ENCODE measurements around the gene SLC9A7. TPM values are rescaled to one million over a fixed set of nuclear protein-coding genes. Genes with fewer than 3 reads are reported as not detected.

The SLC9A7 gene
- total and polyA plus RNA-seq, 2 experiments from 2014 or later = 14.1 to 52.9 TPM

DNA sequence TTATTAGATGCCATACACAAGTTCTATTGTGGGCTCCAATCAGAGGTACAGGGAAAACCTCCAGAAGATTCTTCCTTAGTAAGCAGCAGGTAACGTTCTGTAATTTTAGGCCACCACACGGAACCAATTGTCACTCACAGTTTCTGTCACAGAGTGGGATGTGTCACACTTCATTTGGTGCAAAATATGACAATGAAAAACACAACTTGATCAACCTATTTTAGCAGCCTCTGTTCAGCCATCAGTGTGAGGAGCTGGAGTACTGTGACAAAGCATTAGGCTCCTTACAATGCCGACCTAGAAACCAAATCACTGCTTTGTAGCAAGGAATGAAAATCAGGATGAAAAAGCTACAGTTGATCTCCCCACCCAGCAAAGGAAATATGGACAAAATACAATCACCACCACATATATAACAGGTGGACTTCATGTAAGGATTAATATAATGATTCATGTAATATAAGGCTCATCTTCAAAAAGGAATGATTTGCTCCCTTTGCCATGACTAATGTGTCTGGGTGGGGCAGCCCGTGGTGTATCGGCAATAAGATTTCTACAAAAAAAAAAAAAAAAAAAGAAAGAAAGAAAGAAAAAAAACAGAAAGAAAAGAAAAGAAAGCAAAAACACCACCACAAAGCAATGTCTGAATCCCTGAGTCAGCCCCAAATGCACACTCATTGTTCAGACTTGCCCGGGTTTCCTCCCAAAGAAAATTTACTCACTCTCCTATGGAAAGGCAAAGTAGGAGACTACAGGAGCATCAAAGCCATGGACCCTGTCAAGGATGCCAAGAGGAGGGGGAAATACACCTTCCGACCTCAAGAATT is 36.0 kb downstream of the SLC9A7 start:
- 0 out of 2 replicates have a peak, but pooled peaks cover 8% of the 10 kb centered on the region for H3F3A ChIP-seq (ENCODE audit: insufficient read depth)
- no peak overlapping the region for H3K4me3 ChIP-seq
- 0 out of 2 replicates have a peak, but pooled peaks cover 5% of the 10 kb centered on the region for H3K4me1 ChIP-seq (ENCODE audit: insufficient read depth)
- in situ Hi-C loops (cut with MboI) = no loop called here
- TF ChIP-seq EZH2phosphoT487 (IDR thresholded peaks at IDR 0.05; ENCODE audit: insufficient read depth, low read depth) (no peak), EZH2 (IDR thresholded peaks at IDR 0.05; ENCODE audit: insufficient read depth, poor library complexity, severe bottlenecking) (no peak)
- H3K4me2 ChIP-seq (ENCODE audit: unreplicated experiment) = no peak overlapping the region
- H3K9ac ChIP-seq = no peak overlapping the region
- 77 to 83% methylated on average over 7 of the region's 7 CpGs for WGBS, 2 experiments (ENCODE audit: low coverage in 1 of 2, low lambda C conversion rate in 2 of 2, missing lambda C conversion rate in 2 of 2)
- H3K36me3 ChIP-seq (ENCODE audit: low read depth) = no peaks in the 10 kb centered on the region
- no peak overlapping the region for H3K27ac ChIP-seq
- DNase-seq = peak; percentile 48
- H3K9me3 ChIP-seq (ENCODE audit: low read depth) = no peaks in the 10 kb centered on the region
- H2AFZ ChIP-seq = no peak overlapping the region
- H3K27me3 ChIP-seq (replicated peaks; ENCODE audit: insufficient read depth) = no peaks in the 10 kb centered on the region
- no peaks in the 10 kb centered on the region for H3K9me2 ChIP-seq (ENCODE audit: insufficient read depth)
- H4K20me1 ChIP-seq (ENCODE audit: insufficient read depth) = no peaks in the 10 kb centered on the region
- H3K79me2 ChIP-seq (ENCODE audit: insufficient read depth) = peaks cover 86% of the 10 kb centered on the region

DNA sequence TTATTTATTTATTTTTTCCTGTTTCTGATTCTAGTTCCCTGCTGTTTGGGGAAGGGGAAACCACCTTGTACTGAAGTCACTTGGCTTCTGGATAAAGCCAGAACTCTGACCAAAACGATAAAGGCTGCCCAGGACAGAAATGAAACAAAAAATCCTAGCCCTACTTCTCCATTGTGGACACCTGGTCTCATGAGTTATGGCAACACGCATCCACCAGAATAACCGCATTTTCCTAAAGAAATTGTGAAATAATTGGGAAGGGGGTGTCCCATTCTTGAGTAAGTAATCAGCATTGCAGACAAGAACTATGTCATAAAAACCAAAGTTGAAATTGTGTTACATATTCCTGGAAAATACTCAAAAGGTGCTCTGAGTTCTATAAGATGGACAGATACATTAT is 42.1 kb downstream of the SLC9A7 start:
- Histone ChIP-seq H3K4me2 (ENCODE audit: unreplicated experiment) (no peak overlapping the region), H3K27ac (no peak overlapping the region), H3F3A (ENCODE audit: insufficient read depth) (no peaks in the 10 kb centered on the region), H2AFZ (no peak overlapping the region), H3K79me2 (ENCODE audit: insufficient read depth) (peaks cover 90% of the 10 kb centered on the region), H3K9me2 (ENCODE audit: insufficient read depth) (no peaks in the 10 kb centered on the region), H3K4me3 (no peak overlapping the region), H3K9ac (no peak overlapping the region), H4K20me1 (ENCODE audit: insufficient read depth) (no peaks in the 10 kb centered on the region), H3K36me3 (ENCODE audit: low read depth) (no peaks in the 10 kb centered on the region), H3K4me1 (ENCODE audit: insufficient read depth) (peaks cover 19% of the 10 kb centered on the region), H3K27me3 (replicated peaks; ENCODE audit: insufficient read depth) (no peaks in the 10 kb centered on the region), H3K9me3 (ENCODE audit: low read depth) (no peaks in the 10 kb centered on the region)
- no peak for DNase-seq
- 100% methylated on average over 3 of the region's 3 CpGs for WGBS, 2 experiments (ENCODE audit: low coverage in 1 of 2, low lambda C conversion rate in 2 of 2, missing lambda C conversion rate in 2 of 2)
- TF ChIP-seq EZH2 (IDR thresholded peaks at IDR 0.05; ENCODE audit: insufficient read depth, poor library complexity, severe bottlenecking) = no peak
- no peak for TF ChIP-seq EZH2phosphoT487 (IDR thresholded peaks at IDR 0.05; ENCODE audit: insufficient read depth, low read depth)
- in situ Hi-C loops (cut with MboI) = no loop called here

DNA sequence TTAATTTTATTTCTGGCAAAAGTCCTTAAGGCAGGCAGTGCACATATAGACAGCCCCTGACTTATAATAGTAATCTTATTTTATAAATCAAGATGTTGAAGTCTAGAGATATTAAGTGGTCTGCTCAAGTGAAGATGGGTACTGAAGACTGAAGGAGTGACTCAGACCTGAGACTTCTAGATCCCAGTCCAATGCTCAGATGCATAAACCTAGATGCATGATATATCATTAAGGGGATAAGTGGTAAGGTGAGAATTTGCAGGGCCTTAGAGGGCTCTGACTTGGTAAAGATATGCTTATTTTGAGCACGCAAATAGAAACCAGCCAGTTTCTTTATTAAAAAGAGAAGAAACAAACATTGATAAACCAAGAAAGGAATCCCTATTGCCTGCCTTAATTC is 42.9 kb downstream of the SLC9A7 start:
- 93 to 100% methylated on average over 1 of the region's 1 CpG for WGBS, 2 experiments (ENCODE audit: low coverage in 1 of 2, low lambda C conversion rate in 2 of 2, missing lambda C conversion rate in 2 of 2)
- Histone ChIP-seq H3K4me1 (ENCODE audit: insufficient read depth) (peaks cover 19% of the 10 kb centered on the region), H3K27me3 (replicated peaks; ENCODE audit: insufficient read depth) (no peaks in the 10 kb centered on the region), H3K79me2 (ENCODE audit: insufficient read depth) (peaks cover 90% of the 10 kb centered on the region), H3K36me3 (ENCODE audit: low read depth) (no peaks in the 10 kb centered on the region), H4K20me1 (ENCODE audit: insufficient read depth) (no peaks in the 10 kb centered on the region), H3K9me3 (ENCODE audit: low read depth) (no peaks in the 10 kb centered on the region), H3K9me2 (ENCODE audit: insufficient read depth) (no peaks in the 10 kb centered on the region), H3K4me3 (no peak overlapping the region), H3K27ac (no peak overlapping the region), H3F3A (ENCODE audit: insufficient read depth) (no peaks in the 10 kb centered on the region), H3K4me2 (ENCODE audit: unreplicated experiment) (no peak overlapping the region), H2AFZ (no peak overlapping the region), H3K9ac (no peak overlapping the region)
- in situ Hi-C loops (cut with MboI) = no loop called here
- no peak for DNase-seq
- no peak for TF ChIP-seq EZH2phosphoT487 (IDR thresholded peaks at IDR 0.05; ENCODE audit: insufficient read depth, low read depth)
- no peak for TF ChIP-seq EZH2 (IDR thresholded peaks at IDR 0.05; ENCODE audit: insufficient read depth, poor library complexity, severe bottlenecking)

DNA sequence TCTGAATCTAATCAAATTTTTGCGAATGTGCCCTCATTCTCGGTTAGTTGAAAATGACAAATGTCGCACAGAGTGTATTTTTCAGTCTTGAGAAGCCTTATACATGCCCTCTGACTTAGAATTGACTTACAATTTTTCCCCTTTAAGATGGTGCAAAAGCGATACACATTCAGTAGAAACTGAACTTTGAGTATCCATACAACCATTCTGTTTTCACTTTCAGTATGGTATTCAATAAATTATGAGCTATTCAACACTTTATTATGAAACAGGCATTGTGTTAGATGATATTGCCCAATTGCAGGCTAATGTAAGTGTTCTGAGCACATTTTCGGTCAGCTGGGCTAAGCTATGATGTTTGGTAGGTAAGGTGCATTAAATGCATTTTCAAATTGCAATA is 43.4 kb downstream of the SLC9A7 start:
- Histone ChIP-seq H3K4me1 (ENCODE audit: insufficient read depth) (peaks cover 19% of the 10 kb centered on the region), H3K9ac (no peak overlapping the region), H3F3A (ENCODE audit: insufficient read depth) (no peaks in the 10 kb centered on the region), H4K20me1 (ENCODE audit: insufficient read depth) (no peaks in the 10 kb centered on the region), H3K27ac (no peak overlapping the region), H3K9me3 (ENCODE audit: low read depth) (no peaks in the 10 kb centered on the region), H3K9me2 (ENCODE audit: insufficient read depth) (no peaks in the 10 kb centered on the region), H3K36me3 (ENCODE audit: low read depth) (no peaks in the 10 kb centered on the region), H3K4me3 (no peak overlapping the region), H3K4me2 (ENCODE audit: unreplicated experiment) (no peak overlapping the region), H3K27me3 (replicated peaks; ENCODE audit: insufficient read depth) (no peaks in the 10 kb centered on the region), H2AFZ (no peak overlapping the region), H3K79me2 (ENCODE audit: insufficient read depth) (peaks cover 90% of the 10 kb centered on the region)
- 89% methylated on average over 5 of the region's 5 CpGs for WGBS, 2 experiments (ENCODE audit: low coverage in 1 of 2, low lambda C conversion rate in 2 of 2, missing lambda C conversion rate in 2 of 2)
- in situ Hi-C loops (cut with MboI) = no loop called here
- DNase-seq = peak; percentile 16
- TF ChIP-seq EZH2 (IDR thresholded peaks at IDR 0.05; ENCODE audit: insufficient read depth, poor library complexity, severe bottlenecking) = no peak
- no peak for TF ChIP-seq EZH2phosphoT487 (IDR thresholded peaks at IDR 0.05; ENCODE audit: insufficient read depth, low read depth)
